ENCODE measurements around the gene RCC1. TPM values are rescaled to one million over a fixed set of nuclear protein-coding genes. Genes with fewer than 3 reads are reported as not detected.

The RCC1 gene
- total RNA-seq, 4 donors from 2014 or later, result 19.8 to 36.8 (median 25.3) TPM

Other genes with a start within 250 kb of the RCC1 start
- 10 to 100 TPM in 1 of 4 donors, 1 to 10 TPM in 3; 7.4 to 12.1 (median 7.5) TPM for gene SESN2, start 246.5 kb upstream of the RCC1 start, total RNA-seq
- gene MED18, start 177.0 kb upstream of the RCC1 start, total RNA-seq, result 10 to 100 TPM in 3 of 4 donors, 1 to 10 TPM in 1; 9.0 to 17.3 (median 12.4) TPM
- 10 to 100 TPM; 29.0 to 64.2 (median 47.5) TPM for gene PHACTR4, start 136.3 kb upstream of the RCC1 start, total RNA-seq
- 10 to 100 TPM; 17.6 to 36.7 (median 21.5) TPM for gene TRNAU1AP, start 47.0 kb downstream of the RCC1 start, total RNA-seq
- gene RAB42, start 86.2 kb downstream of the RCC1 start, total RNA-seq, result 1 to 10 TPM in 2 of 4 donors, under 1 TPM in 1, not detected in 1; 0.70 to 1.4 (median 1.4) TPM
- gene TAF12, start 137.0 kb downstream of the RCC1 start, total RNA-seq, result 10 to 100 TPM; 25.7 to 29.9 (median 27.3) TPM
- gene RNU11, start 142.6 kb downstream of the RCC1 start, total RNA-seq, result not detected
- 10 to 100 TPM; 11.6 to 17.4 (median 14.5) TPM for gene GMEB1, start 162.7 kb downstream of the RCC1 start, total RNA-seq
- 100 to 1,000 TPM in 1 of 4 donors, 10 to 100 TPM in 3; 64.8 to 120 (median 84.9) TPM for gene YTHDF2, start 230.9 kb downstream of the RCC1 start, total RNA-seq

All from suprapubic skin (tissue), 4 donors.